Tibial nerve (tissue), 4 donors: ENCODE measurements around the gene ALG12.

ENCODE experiments used
- CTCF ChIP-seq, 5 experiments: fragments of 200-600 bp in 3 of 5; fragments of 450-650 bp in 2 of 5; sonication (generic) in 3 of 5; IDR thresholded peaks; one replicate each; pipeline ENCODE4 v1.5.1; 2016 to 2019; ENCODE audit warnings: antibody characterized with exemption in 5 of 5, mild to moderate bottlenecking in 3 of 5, moderate library complexity in 2 of 5
- EP300 ChIP-seq, 2 donors: sonication (generic); formaldehyde crosslinking; IDR thresholded peaks; one replicate each; pipeline ENCODE4 v1.6.1; 2017; ENCODE audit warnings: antibody characterized with exemption in 2 of 2, mild to moderate bottlenecking in 1 of 2
- POLR2A ChIP-seq, 2 donors: fragments of 450-650 bp; IDR thresholded peaks; one replicate each; pipeline ENCODE4 v1.6.1; 2017; ENCODE audit warnings: antibody characterized with exemption in 2 of 2, mild to moderate bottlenecking in 2 of 2, moderate library complexity in 2 of 2

GRCh38 chr22:49964136-49965090, 46.2 kb upstream of the ALG12 start:
- no peak for TF ChIP-seq POLR2A (IDR thresholded peaks at IDR 0.05)
- TF ChIP-seq CTCF (IDR thresholded peaks at IDR 0.05) = no peak
- no peak for TF ChIP-seq EP300 (IDR thresholded peaks at IDR 0.05)
